ENCODE measurements around the gene BBLN. TPM values are rescaled to one million over a fixed set of nuclear protein-coding genes. Genes with fewer than 3 reads are reported as not detected.

The BBLN gene
- total RNA-seq, 1 experiment from 2014 or later: 74.9 TPM

DNA sequence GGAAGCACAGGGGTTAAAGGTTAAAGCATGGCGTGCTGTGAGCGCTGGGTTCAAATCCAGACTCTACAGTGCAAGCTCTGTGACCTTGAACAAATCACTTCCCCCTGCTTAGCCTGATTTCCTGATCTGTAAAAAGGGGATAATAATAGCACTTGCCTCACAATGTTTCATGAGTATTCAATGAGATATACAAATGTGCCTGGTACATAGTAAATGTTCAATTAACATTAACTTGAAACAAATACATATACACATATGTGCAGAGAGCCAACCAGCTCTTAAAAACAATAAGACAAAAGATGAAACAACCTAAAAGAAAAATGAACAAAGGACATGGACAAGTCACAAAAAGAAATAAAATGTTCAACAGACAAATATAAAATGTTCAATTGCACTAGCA is 27.3 kb downstream of the BBLN start:
- H3T11ph ChIP-seq (ENCODE audit: low read length): no peak overlapping the region
- Mint-ChIP-seq H3K9me3 (no peaks in the 10 kb centered on the region), H3K27me3 (ENCODE audit: low read depth) (no peaks in the 10 kb centered on the region), H3K36me3 (ENCODE audit: insufficient read depth in 1 of 3, low read depth in 3 of 3) (peaks cover 28 to 58% (median 47%) of the 10 kb centered on the region in 3 experiments), H3K4me1 (peaks cover 9 to 14% of the 10 kb centered on the region in 2 experiments), H3K4me3 (no peak overlapping the region), H3K27ac (no peak overlapping the region)
- H3K27me3 ChIP-seq (ENCODE audit: insufficient read depth, low read length): no peaks in the 10 kb centered on the region
- H2AK5ac ChIP-seq (ENCODE audit: insufficient read length, low read length): no peak overlapping the region
- no peaks in the 10 kb centered on the region for H3K4me1 ChIP-seq (ENCODE audit: insufficient read depth, low read length)
- no peak overlapping the region for H3K56ac ChIP-seq (ENCODE audit: insufficient read length, low read depth, low read length)
- H4K91ac ChIP-seq (ENCODE audit: insufficient read length, low read depth, low read length): no peak overlapping the region
- no peak overlapping the region for H2BK12ac ChIP-seq (ENCODE audit: insufficient read length, low read depth, low read length)
- H3K4ac ChIP-seq (ENCODE audit: low read depth, low read length): no peak overlapping the region
- no peak overlapping the region for H4K5ac ChIP-seq (ENCODE audit: insufficient read length, low read depth, low read length)
- H4K8ac ChIP-seq (replicated peaks; ENCODE audit: insufficient read length, low read depth, low read length): no peak overlapping the region
- H2BK120ac ChIP-seq (ENCODE audit: low read depth, low read length, poor library complexity, severe bottlenecking): no peak overlapping the region
- no peak overlapping the region for H2AFZ ChIP-seq (ENCODE audit: low read length)
- no peaks in the 10 kb centered on the region for H4K20me1 ChIP-seq (ENCODE audit: control insufficient read depth, insufficient read depth, insufficient read length)
- H3K14ac ChIP-seq (ENCODE audit: insufficient read depth, low read length): no peak overlapping the region
- no peak overlapping the region for H3K23ac ChIP-seq (ENCODE audit: insufficient read length, low read depth, low read length)
- no peak overlapping the region for H2BK15ac ChIP-seq (ENCODE audit: low read depth, low read length)
- no peaks in the 10 kb centered on the region for H3K9me3 ChIP-seq (ENCODE audit: control insufficient read depth, low read depth, low read length)
- no peak overlapping the region for H3K4me2 ChIP-seq (ENCODE audit: insufficient read depth, insufficient read length, low read length)
- WGBS (ENCODE audit: extremely low coverage, insufficient read length, low lambda C conversion rate): no CpG with 5 or more reads among the region's 2 CpGs
- no peak for DNase-seq
- H2BK5ac ChIP-seq (ENCODE audit: insufficient read length, low read length): no peak overlapping the region
- H3K79me2 ChIP-seq (ENCODE audit: insufficient read depth, low read length): no peaks in the 10 kb centered on the region
- no peak overlapping the region for H3K9ac ChIP-seq (ENCODE audit: extremely low read depth, insufficient read length, low read length)
- TF ChIP-seq, protein P1, sequence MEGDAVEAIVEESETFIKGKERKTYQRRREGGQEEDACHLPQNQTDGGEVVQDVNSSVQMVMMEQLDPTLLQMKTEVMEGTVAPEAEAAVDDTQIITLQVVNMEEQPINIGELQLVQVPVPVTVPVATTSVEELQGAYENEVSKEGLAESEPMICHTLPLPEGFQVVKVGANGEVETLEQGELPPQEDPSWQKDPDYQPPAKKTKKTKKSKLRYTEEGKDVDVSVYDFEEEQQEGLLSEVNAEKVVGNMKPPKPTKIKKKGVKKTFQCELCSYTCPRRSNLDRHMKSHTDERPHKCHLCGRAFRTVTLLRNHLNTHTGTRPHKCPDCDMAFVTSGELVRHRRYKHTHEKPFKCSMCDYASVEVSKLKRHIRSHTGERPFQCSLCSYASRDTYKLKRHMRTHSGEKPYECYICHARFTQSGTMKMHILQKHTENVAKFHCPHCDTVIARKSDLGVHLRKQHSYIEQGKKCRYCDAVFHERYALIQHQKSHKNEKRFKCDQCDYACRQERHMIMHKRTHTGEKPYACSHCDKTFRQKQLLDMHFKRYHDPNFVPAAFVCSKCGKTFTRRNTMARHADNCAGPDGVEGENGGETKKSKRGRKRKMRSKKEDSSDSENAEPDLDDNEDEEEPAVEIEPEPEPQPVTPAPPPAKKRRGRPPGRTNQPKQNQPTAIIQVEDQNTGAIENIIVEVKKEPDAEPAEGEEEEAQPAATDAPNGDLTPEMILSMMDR (conservative IDR thresholded peaks at IDR 0.05): no peak
- H3K79me1 ChIP-seq (ENCODE audit: insufficient read depth, low read depth, low read length, poor library complexity, severe bottlenecking): no peaks in the 10 kb centered on the region
- no peak overlapping the region for H2BK20ac ChIP-seq (ENCODE audit: low read depth, low read length, poor library complexity, severe bottlenecking)
- H3K23me2 ChIP-seq (ENCODE audit: insufficient read length, low read depth, low read length, poor library complexity, severe bottlenecking): peaks cover 11% of the 10 kb centered on the region
- H3K27ac ChIP-seq (ENCODE audit: insufficient read length, low read depth, low read length): no peak overlapping the region
- H3K18ac ChIP-seq (ENCODE audit: insufficient read length, low read depth, low read length): no peak overlapping the region
